LoVo (cell line): ENCODE measurements around the gene PGGHG.

Source experiments
- DNase-seq: peaks from one replicate; pipeline ENCODE4 v3.0.0-alpha.2; 2016; ENCODE audit warnings: low spot score

PGGHG gene

GRCh38 chr11:269146-269890 is 19.6 kb upstream of the PGGHG start:
- peak; percentile 30 for DNase-seq

- DNase-seq: no peak
Measured at GRCh38 chr11:270451-271318, 18.2 kb upstream of the PGGHG start.

GRCh38 chr11:271319-271715 is 17.6 kb upstream of the PGGHG start:
- DNase-seq: no peak

- DNase-seq: no peak
Measured at GRCh38 chr11:272195-272930, 16.6 kb upstream of the PGGHG start.

- no peak for DNase-seq
Measured at GRCh38 chr11:272931-273198, 16.1 kb upstream of the PGGHG start.

- no peak for DNase-seq
Measured at GRCh38 chr11:276219-276618, 12.7 kb upstream of the PGGHG start.

- DNase-seq: no peak
Measured at GRCh38 chr11:278001-278951, 10.7 kb upstream of the PGGHG start, which contains the start of gene NLRP6. NLRP6 (plus strand) TSS chr11:278407; CDS start chr11:278570, 163 bp downstream.

- no peak for DNase-seq
Measured at GRCh38 chr11:279040-279965, 9.6 kb upstream of the PGGHG start.

GRCh38 chr11:279966-280705 is 8.8 kb upstream of the PGGHG start:
- DNase-seq: no peak

- no peak for DNase-seq
Measured at GRCh38 chr11:280706-281485, 8.0 kb upstream of the PGGHG start.

- no peak for DNase-seq
Measured at GRCh38 chr11:281486-282161, 7.3 kb upstream of the PGGHG start.

- no peak for DNase-seq
Measured at GRCh38 chr11:282171-282570, 6.8 kb upstream of the PGGHG start.

GRCh38 chr11:282630-283360 is 6.1 kb upstream of the PGGHG start:
- DNase-seq: no peak

- no peak for DNase-seq
Measured at GRCh38 chr11:283405-284104, 5.4 kb upstream of the PGGHG start.

- no peak for DNase-seq
Measured at GRCh38 chr11:284105-285020, 4.6 kb upstream of the PGGHG start.
